Mesothelial cell of epicardium (in vitro differentiated cells): ENCODE data around the gene PRDM16. TPM values are rescaled to one million over a fixed set of nuclear protein-coding genes. Genes with fewer than 3 reads are reported as not detected.

Experiments
- DNase-seq, 2 experiments: peaks; one replicate each; pipeline ENCODE4 v3.0.0; 2021; ENCODE audit warnings: low spot score in 2 of 2; ENCODE audit not compliant: unreplicated experiment in 2 of 2
- H3K27ac Mint-ChIP-seq: 2 replicates; pipeline ENCODE4 v1.8.0; 2021; ENCODE audit warnings: mixed read lengths
- H3K27me3 Mint-ChIP-seq: 2 replicates; pipeline ENCODE4 v1.8.0; 2021; ENCODE audit warnings: low read depth, mixed read lengths
- H3K36me3 Mint-ChIP-seq: 2 replicates; pipeline ENCODE4 v1.8.0; 2021; ENCODE audit warnings: mixed read lengths
- H3K4me1 Mint-ChIP-seq: 2 replicates; pipeline ENCODE4 v1.8.0; 2021; ENCODE audit warnings: mixed read lengths
- H3K4me3 Mint-ChIP-seq: 2 replicates; pipeline ENCODE4 v1.8.0; 2021; ENCODE audit warnings: mild to moderate bottlenecking, moderate library complexity, mixed read lengths
- H3K9me3 Mint-ChIP-seq: 2 replicates; pipeline ENCODE4 v1.8.0; 2021; ENCODE audit warnings: mixed read lengths
- CTCF ChIP-seq: fragments of 200-600 bp; sonication (generic); IDR thresholded peaks from one replicate; pipeline ENCODE4 v1.5.0; 2021; ENCODE audit warnings: antibody characterized with exemption; ENCODE audit not compliant: unreplicated experiment
- total RNA-seq: library from RNA; stranded (reverse); gene quantifications from 3 replicates; pipeline ENCODE4 v1.2.1, GENCODE V29; 2021

Gene PRDM16
- total RNA-seq, 1 donor from 2014 or later: 1.4 TPM

- H3K4me3 Mint-ChIP-seq: no peak overlapping the region
- H3K9me3 Mint-ChIP-seq: peaks cover 3% of the 10 kb centered on the region
- H3K27me3 Mint-ChIP-seq: peaks cover 21% of the 10 kb centered on the region
- no peak overlapping the region for H3K27ac Mint-ChIP-seq
- DNase-seq: no peak
- no peaks in the 10 kb centered on the region for H3K36me3 Mint-ChIP-seq
- no peak for TF ChIP-seq CTCF
- no peaks in the 10 kb centered on the region for H3K4me1 Mint-ChIP-seq
Observed at GRCh38 chr1:3329640-3330281, 260.8 kb downstream of the PRDM16 start.

GRCh38 chr1:3330771-3331245 is 261.8 kb downstream of the PRDM16 start:
- no peak for DNase-seq
- Mint-ChIP-seq H3K27ac (no peak overlapping the region), H3K4me1 (no peaks in the 10 kb centered on the region), H3K36me3 (no peaks in the 10 kb centered on the region), H3K9me3 (peaks cover 3% of the 10 kb centered on the region), H3K27me3 (peaks cover 22% of the 10 kb centered on the region), H3K4me3 (no peak overlapping the region)
- TF ChIP-seq CTCF: no peak

- Mint-ChIP-seq H3K36me3 (no peaks in the 10 kb centered on the region), H3K4me1 (no peaks in the 10 kb centered on the region), H3K9me3 (peaks cover 3% of the 10 kb centered on the region), H3K4me3 (no peak overlapping the region), H3K27ac (no peak overlapping the region), H3K27me3 (peaks cover 22% of the 10 kb centered on the region)
- TF ChIP-seq CTCF: no peak
- no peak for DNase-seq
Observed at GRCh38 chr1:3331564-3331963, 262.6 kb downstream of the PRDM16 start.

GRCh38 chr1:3332043-3332442 is 263.0 kb downstream of the PRDM16 start:
- H3K36me3 Mint-ChIP-seq: no peaks in the 10 kb centered on the region
- peaks cover 22% of the 10 kb centered on the region for H3K27me3 Mint-ChIP-seq
- H3K27ac Mint-ChIP-seq: no peak overlapping the region

GRCh38 chr1:3332662-3333061 is 263.7 kb downstream of the PRDM16 start:
- Mint-ChIP-seq H3K27ac (no peak overlapping the region), H3K36me3 (no peaks in the 10 kb centered on the region), H3K27me3 (peaks cover 22% of the 10 kb centered on the region), H3K4me3 (no peak overlapping the region), H3K9me3 (peaks cover 3% of the 10 kb centered on the region), H3K4me1 (no peaks in the 10 kb centered on the region)
- no peak for DNase-seq
- TF ChIP-seq CTCF: no peak

More at GRCh38 chr1:3332043-3332442, 263.0 kb downstream of the PRDM16 start:
- DNase-seq: no peak
- Mint-ChIP-seq H3K9me3 (peaks cover 3% of the 10 kb centered on the region), H3K4me3 (no peak overlapping the region), H3K4me1 (no peaks in the 10 kb centered on the region)
- TF ChIP-seq CTCF: no peak
